Stimulated activated CD8-positive, alpha-beta memory T cell treated with anti-CD3 and anti-CD28 coated beads, Interleukin-15, amount 100 ng/mL, for 48 hours (primary cell): Measurements from ENCODE around the gene MARK3.
A peak's percentile ranks its signal among the peaks of the same experiment; 100 is the strongest.
"Not testable (repeated sequence)": the region's sequence is repeated elsewhere in the genome, so short reads cannot be mapped to it uniquely, and the experiment has no call there.

Experiments
- DNase-seq, 2 donors: peaks; one replicate each; pipeline ENCODE4 v3.0.0-alpha.2; 2020; ENCODE audit warnings: low read depth in 2 of 2

MARK3 gene

DNA sequence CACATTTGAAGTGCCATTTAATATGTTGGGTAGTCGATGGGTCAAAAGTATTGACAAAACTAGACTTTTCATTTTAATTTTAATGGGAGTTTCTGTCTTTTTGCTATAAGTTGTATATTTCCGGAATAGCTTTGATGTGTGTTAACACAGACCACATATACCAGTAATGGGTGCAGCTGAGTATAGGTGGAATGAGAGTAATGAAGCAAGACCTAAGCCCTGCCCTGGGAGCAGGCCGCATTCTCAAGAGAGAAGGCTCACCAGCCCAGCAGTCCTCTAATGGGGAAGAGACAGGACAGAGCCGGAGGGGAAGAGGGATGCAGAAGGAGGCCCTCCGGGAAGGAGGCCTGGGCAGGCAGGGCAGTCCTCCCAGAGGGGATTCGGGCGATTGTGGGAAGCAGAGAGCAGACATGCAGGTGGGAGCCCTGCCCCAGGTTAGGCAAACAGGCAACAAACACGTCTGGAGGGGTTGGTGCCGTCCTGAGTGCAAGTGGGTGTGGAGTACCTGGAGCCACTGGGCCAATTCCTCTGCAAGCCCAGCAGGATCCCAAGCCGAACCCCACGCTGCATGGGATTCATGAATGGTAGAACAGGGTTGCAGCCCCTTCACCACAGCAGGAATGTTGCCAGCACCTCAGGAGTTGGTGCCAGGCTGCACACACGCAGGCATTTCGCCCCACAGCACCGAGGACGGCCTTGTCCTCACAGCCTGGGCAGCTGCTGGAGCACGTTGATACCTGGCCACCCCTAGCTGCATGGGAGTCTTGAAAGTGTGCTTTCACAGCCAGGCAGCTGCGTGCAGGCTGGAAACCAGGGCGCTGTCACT lies 129.6 kb downstream of the MARK3 start:
- DNase-seq, result no peak

DNA sequence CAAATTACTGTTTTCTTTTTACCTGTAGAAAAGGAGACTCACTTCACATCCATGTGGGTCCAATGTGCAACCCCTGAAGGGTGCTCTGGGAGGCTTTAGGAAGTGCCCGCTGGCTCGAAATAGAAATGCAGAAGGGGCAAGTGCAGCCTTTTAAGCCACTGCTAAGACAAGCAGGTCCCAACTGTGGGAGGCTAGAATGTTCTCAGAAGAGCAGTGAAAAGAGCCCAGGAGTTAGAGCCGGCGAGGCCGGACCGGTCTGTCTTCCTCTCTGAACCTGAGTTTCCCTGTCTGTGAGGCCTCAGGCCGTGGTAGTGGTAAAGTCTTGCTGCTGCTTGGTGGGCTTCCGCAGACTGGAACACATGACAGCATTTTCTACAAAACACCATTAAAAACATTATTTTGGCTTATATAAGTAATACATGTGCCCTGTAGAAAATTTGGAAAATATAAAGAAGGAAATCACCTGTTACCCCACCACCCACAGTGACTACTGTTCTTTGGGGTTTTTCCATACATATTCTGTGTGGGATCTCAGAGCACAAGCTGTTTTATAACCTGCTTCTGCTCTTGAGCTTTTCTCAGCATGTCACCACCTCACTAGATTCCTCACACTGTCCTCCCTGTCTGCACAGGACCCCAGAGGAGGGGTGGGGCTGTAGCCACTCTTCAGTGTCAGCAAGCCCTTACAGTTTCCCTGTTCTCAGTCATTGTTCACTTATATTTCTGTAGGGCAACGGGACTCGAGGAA lies 131.4 kb downstream of the MARK3 start:
- no peak for DNase-seq

DNA sequence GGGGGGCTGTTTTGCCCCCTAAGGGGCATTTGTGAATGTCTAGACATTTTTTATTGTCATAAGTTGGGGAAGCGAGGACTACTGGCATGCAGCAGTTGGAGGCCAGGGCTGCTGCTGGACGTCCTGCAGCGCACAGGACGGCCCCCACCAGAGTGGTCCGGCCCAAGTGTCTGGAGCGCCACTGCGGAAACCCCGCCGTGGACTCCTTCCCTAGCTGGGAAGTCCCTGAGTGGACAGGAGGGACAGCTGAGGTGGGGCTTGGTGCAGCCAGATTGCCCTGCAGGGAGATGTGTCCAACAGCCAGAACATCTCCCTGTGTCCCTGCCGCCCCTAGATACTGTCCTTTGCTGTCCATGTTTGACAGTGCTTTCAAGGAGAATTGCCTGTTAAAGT lies 132.0 kb downstream of the MARK3 start:
- no peak for DNase-seq

DNA sequence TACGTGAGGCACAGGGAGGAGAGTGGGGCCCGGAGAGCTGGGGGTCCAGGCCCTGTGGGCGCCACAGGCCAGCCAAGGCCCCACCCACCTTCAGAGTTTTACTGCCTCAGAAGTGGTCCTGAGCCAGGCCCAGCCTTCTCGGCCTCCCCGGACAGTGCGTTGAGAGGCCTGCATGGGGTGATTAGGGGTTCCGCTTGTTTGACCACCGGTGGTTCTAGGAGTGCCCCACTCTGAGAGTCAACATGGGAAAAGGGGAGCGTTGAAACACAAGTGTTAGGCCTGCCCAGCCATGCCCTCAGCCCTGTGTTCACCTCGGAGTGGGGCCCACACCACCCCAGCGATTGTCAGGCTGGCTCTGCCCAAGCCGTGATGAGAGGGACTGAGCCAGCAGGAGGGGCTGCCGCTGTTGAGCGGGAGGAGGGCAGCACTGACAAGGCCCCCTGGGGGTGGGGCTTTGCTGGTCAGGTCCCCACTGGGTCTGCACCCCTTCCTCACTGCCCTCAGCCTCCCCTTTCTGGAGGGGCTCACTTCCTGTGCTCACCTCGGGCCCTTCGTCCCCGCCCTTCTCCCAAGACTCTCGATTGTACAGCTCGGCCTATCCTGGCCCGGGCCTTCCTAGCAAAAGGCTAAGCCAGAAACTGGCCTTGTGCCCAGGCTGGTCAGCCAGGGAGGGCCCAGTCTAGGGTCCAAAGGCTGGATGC lies 132.7 kb downstream of the MARK3 start:
- no peak for DNase-seq

DNA sequence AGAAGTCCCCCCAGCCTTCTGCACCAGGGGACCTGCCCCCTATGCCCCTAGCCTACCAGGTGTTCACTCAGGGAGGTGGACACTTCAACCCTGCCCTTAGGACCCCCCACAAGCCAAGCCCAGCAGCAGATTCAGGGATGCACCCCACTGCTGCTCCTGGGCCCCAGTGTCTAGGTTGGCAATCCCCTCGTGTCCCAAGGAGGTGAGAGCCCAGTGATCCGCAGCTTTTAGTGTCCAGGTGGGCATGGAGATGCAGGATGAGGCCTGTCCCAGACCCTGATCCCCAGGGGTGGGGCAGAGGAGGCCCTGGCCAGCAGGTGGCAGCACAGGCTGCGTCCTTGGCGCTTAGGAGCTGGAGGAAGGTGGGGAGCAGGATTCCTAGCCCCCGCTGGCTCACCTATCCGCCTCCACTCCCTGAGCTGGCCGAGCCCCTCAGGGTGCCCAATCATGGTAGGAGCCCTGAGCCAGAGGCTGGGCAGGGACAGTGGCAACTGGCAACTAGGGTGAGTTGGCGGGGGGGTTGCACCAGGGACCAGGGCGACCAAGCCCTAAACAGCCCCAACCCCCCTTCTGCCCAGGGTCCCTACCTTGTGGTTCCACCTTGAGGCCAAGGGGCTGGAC lies 133.3 kb downstream of the MARK3 start:
- peak; percentile 32 to 34 for DNase-seq

- no peak for DNase-seq
These were observed 134.0 kb downstream of the MARK3 start for GRCh38 chr14:103519043-103519836.

DNA sequence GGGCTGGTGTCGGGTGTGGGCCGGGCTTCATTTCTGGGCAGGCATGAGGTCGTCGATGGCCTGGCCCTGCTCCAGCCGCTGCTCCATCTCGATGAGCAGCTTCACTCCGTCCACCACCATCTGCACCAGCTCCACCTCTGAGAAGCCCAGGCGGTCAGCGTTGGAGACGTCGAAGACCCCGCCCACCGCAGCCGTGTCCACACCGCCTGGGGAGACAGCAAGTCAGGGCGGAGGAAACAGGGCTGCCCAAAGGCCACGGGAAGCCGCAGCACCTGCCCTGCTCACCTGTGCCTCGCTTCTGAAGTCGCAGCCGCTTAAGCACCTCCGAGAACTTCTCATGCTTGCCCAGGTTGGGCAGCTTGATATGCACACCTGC lies 134.6 kb downstream of the MARK3 start:
- no peak for DNase-seq

DNA sequence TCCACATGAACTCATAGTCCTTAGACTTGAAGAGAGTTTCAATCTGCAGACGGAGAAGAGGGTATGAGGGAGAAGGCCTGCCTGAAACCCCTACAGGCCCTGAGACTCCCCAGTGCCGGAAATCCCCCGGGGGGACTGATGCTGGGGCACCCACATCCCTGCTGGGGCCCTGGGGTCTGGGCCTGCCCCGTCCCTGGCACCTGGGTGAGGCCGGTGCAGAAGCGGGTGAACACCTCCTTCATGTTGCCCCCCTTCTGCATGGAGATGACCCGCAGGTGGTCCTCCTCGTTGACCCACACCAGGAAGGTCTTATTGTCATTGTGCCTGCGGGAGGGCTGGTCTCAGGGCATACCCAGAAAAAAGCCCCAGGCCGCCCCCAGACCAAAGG lies 135.0 kb downstream of the MARK3 start:
- DNase-seq, result no peak

GRCh38 chr14:103520657-103521437 lies 135.6 kb downstream of the MARK3 start:
- peak; percentile 30 to 34 for DNase-seq

GRCh38 chr14:103521438-103521950 lies 136.3 kb downstream of the MARK3 start:
- DNase-seq, result no peak

DNA sequence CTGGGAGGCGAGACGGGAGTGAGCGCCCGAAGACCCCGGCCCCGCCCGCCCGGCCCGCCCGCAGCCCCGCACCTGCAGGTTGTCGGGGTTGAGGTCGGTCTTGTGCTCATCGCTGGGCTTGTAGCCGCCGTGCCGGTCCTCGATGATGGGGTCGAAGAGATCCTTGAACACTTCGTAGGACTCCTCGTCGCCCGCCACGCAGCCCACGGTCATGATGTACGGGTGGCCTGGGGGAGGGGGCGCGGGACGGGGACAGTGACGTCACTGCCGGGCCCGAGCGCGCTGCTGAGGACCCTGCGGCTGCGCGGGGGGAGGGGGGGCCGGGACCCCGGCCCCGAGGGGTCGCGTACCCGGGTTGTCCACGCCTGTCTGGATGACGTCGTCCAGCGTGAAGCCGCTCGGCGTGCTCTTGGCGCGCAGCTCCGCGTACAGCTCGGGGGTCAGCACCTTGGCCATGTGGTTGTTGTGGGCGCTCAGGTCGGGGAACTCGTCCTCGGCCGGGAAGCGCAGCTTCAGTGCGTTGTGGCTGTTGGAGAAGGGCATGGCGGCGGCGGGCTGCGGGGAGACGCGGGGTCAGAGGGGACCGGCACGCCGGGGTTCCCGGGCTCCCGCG lies 136.8 kb downstream of the MARK3 start:
- no peak for DNase-seq

DNA sequence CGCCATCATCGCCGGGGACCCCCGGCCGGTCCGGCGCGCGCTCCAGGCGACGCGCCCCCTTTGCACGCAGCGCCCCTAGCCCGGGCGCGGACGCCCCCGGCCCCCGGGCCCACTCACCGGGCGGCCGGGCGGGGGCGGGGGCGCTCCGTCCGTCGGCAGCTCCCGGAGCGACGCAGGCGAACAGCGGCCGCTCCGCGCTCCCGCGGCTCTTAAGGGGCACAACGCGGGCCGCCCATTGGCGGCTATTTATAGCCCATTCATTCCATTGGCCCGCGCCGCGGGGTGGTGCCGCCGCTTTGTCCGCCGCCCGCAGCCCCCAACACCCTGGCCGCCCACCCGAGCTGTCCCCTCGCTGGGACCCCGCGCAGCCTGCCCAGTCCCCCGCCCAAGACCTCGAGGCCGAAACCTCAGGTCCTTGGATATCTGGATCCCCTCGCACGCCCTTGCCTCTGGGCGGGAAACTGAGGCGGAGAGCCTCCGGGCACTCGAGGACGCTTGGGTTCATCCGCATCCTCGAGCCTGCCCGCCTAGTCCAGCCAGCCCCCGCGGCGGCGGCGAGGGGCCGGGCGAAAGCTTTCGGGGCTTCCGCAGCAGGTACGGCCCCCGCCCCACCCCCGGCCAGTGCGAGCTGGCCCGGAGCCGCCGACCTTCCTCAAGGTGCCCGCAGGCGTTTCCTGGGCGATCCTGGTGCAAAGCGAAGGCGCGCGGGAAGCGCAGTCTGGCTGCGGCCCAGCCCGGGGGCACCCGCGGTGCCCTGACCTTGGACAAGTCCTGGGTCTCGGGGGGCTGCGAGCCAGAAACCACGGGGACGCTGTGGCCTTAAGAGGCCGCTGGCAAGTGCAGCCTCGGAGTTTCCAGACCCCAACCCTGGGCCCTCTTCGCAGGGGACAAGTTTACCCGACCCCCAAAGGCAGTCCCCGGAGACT lies 137.7 kb downstream of the MARK3 start, which contains the start of gene CKB:
CKB (minus strand) TSS at position 182 of the 926 bp plus-strand sequence. CDS start 337 bp downstream, outside the sequence.
- no peak for DNase-seq

DNA sequence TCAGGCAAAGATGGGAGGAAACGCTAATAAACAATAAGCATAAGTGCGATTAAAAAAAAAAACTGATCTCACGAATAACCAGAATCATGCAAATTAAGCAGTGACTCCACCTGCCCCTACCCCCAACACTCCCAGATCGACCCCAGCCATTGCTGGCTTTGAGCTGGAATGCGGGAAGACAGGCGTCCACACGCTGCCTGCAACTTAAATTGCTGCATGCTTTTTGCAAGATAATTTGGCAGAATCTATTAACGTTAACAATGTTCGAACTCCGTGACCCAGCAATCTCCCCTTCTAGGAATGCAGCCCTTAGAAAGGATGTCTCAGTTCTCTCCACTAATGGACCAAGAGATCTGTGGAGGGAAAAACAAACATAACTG lies 138.3 kb downstream of the MARK3 start:
- no peak for DNase-seq

GRCh38 chr14:103524002-103524935 lies 139.1 kb downstream of the MARK3 start:
- DNase-seq, result no peak

- DNase-seq, result not testable (repeated sequence)
These were observed 140.4 kb downstream of the MARK3 start for GRCh38 chr14:103525430-103526246.

GRCh38 chr14:103526247-103526913 lies 141.2 kb downstream of the MARK3 start:
- DNase-seq, result no peak
